GM06990 (cell line): Measurements from ENCODE around the gene NIPAL3.

Experiments used
- DNase-seq: peaks from one replicate; pipeline ENCODE4 v3.0.0-alpha.2; 2011; ENCODE audit not compliant: insufficient read length; ENCODE audit errors: extremely low read depth
- H3K27me3 ChIP-seq: replicated peaks from 2 replicates; pipeline ENCODE4 v1.6.0; 2011; ENCODE audit warnings: low read length; ENCODE audit not compliant: control insufficient read depth, insufficient read depth
- H3K36me3 ChIP-seq: 2 replicates; pipeline ENCODE4 v1.5.1; 2011; ENCODE audit warnings: low read length; ENCODE audit not compliant: control insufficient read depth, insufficient read depth
- H3K4me3 ChIP-seq: replicated peaks from 2 replicates; pipeline ENCODE4 v1.5.1; 2011; ENCODE audit warnings: low read depth, mild to moderate bottlenecking, control low read depth, low read length
- CTCF ChIP-seq: IDR thresholded peaks from 2 replicates; pipeline ENCODE4 v1.5.1; 2011; ENCODE audit warnings: low read length, control low read depth, mild to moderate bottlenecking, inconsistent platforms; ENCODE audit not compliant: insufficient read depth, poor library complexity, severe bottlenecking

The NIPAL3 gene

DNA sequence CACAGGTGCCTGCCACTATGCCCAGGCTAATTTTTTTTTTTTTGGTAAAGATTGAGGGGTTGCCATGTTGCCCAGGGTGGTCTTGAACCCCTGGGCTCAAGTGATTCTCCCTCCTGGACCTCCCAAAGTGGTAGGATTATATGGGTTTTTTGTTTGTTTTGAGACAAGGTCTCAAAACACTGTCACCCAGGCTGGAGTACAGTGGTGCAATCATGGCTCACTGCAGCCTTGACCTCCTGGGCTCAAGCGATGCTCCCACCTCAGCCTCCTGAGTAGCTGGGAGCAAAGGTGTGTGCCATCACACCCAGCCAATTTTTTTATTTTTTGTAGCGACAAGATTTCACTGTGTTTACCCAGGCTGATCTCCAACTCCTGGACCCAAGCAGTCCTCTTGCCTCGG is 78.2 kb downstream of the NIPAL3 start:
- no peak for DNase-seq
- Histone ChIP-seq H3K36me3 (no peaks in the 10 kb centered on the region), H3K4me3 (no peak overlapping the region), H3K27me3 (no peaks in the 10 kb centered on the region)
- no peak for TF ChIP-seq CTCF

GRCh38 chr1:24498589-24498988 is 83.0 kb downstream of the NIPAL3 start:
- DNase-seq = no peak
- no peak for TF ChIP-seq CTCF
- H3K4me3 ChIP-seq = no peak overlapping the region
- no peaks in the 10 kb centered on the region for H3K36me3 ChIP-seq
- no peaks in the 10 kb centered on the region for H3K27me3 ChIP-seq

- no peak for DNase-seq
- TF ChIP-seq CTCF = no peak
- Histone ChIP-seq H3K4me3 (no peak overlapping the region), H3K36me3 (no peaks in the 10 kb centered on the region), H3K27me3 (no peaks in the 10 kb centered on the region)
Measured at GRCh38 chr1:24500448-24501048, 84.9 kb downstream of the NIPAL3 start.

DNA sequence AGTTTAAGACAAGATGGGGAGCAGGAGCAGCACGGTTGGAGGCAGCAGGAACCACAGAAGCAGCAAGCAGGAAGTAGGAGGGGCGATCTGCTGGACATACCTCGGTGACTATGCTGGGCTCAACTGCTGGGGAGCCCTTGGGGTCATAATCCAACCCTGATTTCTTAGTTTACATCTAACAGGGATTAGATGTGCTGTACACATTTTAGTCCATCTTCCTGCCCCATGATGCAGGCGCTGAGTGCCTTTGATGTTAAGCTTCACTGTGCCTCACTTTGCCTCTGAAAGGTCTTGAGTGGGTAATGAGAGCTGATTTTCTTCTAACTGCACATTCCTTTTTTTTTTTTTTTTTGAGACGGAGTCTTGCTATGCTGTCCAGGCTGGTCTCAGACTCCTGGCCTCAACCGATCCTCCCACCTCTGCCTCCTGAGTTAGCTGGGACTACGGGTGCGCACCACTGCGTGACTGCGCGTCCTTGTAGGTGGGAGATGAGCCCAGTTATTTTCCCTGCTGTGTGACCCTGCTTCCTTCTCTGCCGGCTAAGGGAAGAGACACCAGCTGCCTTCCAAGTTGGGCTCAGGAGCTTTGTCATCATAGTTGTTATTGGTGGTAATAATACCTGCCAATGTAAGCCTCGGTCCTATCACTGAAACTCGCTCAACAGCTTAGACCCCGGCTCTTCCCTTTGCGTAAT is 85.9 kb downstream of the NIPAL3 start:
- no peaks in the 10 kb centered on the region for H3K36me3 ChIP-seq
- DNase-seq = no peak
- no peak for TF ChIP-seq CTCF
- peak overlapping the region; percentile 77 for H3K4me3 ChIP-seq
- H3K27me3 ChIP-seq = no peaks in the 10 kb centered on the region

DNA sequence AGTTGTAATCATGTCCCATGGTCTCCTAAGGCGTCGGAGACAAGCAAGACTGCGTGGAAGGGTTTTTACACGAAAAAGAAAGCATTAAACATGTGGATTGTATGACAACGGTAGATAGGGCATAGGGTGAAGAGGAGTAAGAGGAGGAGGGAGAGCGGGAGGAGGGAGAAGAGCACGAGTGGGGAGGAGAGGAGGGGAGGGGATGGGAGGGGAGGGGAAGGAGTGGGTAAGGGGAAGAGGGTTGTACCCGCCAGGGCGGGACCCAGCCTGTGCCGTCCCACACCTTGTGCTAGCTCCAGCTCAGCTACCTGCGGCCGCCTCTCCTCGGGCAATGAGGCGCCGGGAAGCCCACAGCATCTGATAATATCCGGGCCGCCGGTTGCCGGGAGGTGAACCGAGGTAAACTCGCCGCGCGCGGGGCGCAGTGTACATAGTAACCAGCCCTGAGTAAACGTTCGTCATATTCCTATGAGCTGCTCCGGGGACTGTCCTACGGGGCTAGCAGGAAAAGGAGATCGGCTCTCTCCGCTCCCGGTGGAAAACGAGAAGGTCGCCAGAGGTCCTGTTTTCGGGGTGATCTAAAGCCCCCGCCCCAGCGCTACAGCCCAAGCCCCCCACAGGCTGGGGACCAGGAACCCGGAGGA is 86.6 kb downstream of the NIPAL3 start:
- Histone ChIP-seq H3K27me3 (no peaks in the 10 kb centered on the region; the same call in 1 of the 2 replicates), H3K4me3 (peak overlapping the region; percentile 77), H3K36me3 (no peaks in the 10 kb centered on the region)
- TF ChIP-seq CTCF = no peak
- peak; percentile 28 for DNase-seq
